ENCODE measurements around the gene TTLL9.

GRCh38 chr20:31833931-31834521, 36.4 kb upstream of the TTLL9 start:
- TF ChIP-seq CTCF (IDR thresholded peaks at IDR 0.05) (no peak), POLR2A (IDR thresholded peaks at IDR 0.05) (no peak)
